Fibroblast of upper back skin (primary cell): ENCODE measurements around the gene OGDH.
"Not testable (repeated sequence)": the region's sequence is repeated elsewhere in the genome, so short reads cannot be mapped to it uniquely, and the experiment has no call there.

ENCODE experiments used
- DNase-seq: peaks from one replicate; pipeline ENCODE4 v3.0.0-alpha.2; 2013

The OGDH gene

GRCh38 chr7:44673771-44674170 is 67.3 kb downstream of the OGDH start:
- DNase-seq, result no peak

DNA sequence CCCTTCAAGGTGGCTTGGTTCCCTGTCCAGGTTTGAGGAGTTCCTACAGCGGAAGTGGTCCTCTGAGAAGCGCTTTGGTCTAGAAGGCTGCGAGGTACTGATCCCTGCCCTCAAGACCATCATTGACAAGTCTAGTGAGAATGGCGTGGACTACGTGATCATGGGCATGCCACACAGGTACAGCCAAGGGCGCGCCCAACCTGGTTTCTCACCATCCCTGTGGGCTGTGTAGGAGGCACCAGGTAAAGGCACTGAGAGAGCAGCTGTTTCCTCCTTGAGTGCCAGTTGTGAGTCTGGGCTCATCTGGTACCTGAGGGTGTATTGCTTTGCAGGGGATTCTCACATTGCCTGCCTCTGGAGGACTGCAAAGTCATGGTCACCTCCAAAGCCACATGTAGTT is 68.0 kb downstream of the OGDH start:
- no peak for DNase-seq

- no peak for DNase-seq
Measured at GRCh38 chr7:44676776-44677175, 70.3 kb downstream of the OGDH start.

- peak; percentile 64 for DNase-seq
Measured at GRCh38 chr7:44678101-44678470, 71.7 kb downstream of the OGDH start.

DNA sequence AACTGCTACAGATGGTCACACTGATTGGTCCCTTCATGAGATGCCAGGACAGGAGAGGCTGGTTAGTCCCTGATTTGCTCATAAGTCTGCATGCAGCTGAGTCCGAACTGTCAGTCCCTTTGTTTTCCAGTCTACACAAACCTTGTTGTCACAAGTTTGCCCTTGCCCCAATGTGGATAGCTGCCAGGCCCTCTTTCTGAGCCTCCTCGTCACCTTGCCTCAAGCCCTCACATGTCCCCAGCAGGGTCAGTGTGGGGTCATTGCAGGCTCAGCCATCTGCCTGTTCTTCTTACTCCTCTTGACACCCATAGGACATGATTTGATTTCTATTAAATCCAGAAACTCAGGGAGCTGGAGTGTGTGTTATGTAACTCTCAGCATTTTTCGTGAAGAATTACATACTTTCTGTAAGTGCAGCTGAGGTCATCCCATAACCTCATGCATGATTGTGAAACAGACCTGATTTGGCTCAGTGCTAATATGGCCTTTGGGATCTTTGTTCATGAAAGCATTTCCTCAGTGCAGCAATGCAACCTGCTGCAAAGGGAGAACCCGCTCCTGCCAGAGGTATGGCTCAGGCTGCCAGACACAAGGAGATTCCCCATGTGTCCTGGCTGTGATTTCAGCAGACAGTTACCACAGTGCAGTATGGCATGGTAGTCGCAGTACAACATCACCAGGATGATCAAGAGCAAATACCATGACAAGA is 72.2 kb downstream of the OGDH start:
- DNase-seq, result peak; percentile 88

DNA sequence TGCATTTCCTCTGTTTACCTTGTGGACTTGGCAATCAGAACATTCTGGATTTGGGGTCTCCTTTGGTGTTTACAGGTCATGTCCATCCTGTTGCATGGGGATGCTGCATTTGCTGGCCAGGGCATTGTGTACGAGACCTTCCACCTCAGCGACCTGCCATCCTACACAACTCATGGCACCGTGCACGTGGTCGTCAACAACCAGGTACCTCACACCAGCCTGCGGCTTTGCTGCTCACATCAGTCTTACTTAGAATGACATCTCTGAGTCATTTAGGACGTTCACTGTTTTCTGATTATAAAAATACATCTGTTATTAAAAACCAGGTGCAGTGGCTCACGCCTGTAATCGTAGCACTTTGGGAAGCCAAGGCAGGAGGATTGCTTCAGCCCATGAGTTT is 75.2 kb downstream of the OGDH start:
- DNase-seq, result no peak

DNA sequence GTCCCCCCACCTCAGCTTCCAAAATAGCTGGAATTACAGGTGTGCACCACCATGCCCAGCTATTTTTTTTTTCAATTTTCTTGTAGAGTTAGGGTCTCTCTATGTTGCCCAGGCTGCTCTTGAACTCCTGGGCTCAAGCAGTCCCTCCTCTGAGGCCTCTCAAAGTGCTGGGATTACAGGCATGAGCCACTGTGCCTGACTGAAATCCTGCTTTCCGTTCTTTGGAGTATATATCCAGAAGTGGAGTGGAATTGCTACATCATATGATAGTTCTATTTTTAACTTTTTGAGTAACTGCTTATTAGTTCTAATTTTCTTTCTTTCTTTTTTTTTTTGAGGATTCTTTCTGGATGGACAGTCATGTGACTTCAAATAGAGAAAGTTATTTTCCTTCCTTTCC is 79.3 kb downstream of the OGDH start:
- DNase-seq, result no peak

DNA sequence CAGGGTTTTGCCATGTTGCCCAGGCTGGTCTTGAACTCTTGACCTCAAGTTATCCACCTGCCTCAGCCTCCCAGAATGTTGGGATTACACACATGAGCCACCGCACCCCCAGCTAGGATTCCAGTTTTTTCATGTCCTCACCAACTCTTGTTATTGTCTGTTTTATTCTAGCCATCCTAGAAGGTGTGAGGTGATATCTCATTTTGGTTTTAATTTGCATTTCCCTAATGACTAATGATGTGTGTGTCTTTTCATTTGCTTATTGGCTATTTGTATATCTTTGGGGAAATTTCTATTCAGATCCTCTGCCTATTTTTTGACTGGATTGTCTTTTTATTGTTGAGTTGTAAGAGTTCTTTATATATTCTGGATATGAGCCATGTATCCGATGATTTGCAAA is 83.0 kb downstream of the OGDH start:
- DNase-seq, result no peak

DNA sequence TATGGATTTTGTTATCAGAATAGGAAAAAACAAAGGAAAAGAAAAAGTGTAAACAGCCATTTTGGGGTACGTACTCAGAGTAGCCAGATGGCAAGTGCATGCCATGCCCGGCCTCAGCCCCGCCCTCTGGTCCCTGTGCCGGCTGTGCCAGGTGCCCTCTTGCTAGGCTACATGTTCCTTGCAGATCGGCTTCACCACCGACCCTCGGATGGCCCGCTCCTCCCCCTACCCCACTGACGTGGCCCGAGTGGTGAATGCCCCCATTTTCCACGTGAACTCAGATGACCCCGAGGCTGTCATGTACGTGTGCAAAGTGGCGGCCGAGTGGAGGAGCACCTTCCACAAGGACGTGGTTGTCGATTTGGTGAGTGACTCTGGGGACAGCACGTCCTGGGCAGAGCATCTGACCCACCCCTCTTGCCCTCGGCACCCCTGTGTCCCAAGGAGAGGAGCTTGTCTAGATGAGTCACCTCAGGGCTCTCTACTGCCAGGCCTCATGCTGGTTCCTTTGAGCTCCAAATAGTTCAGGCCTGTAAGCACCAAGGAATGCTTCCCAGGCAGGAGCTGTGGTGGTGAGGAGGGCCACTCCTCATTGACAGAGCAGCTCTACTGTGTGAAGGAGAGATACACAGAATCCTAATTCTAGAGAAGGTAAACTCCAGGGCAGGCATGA is 87.3 kb downstream of the OGDH start:
- DNase-seq, result peak; percentile 57

DNA sequence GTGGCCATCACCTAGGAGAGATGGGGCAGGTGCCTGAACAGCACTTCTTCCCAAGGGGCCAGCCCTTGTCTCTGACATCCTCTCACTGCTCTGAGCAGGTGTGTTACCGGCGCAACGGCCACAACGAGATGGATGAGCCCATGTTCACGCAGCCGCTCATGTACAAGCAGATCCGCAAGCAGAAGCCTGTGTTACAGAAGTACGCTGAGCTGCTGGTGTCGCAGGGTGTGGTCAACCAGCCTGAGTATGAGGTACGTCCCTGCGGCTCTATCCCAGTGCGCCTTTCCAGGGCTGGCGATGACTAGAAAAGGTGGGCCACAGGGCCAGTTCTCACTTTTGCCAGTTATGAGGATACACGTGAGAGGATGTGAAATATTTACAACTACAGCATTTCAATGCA is 87.9 kb downstream of the OGDH start:
- DNase-seq, result no peak

DNA sequence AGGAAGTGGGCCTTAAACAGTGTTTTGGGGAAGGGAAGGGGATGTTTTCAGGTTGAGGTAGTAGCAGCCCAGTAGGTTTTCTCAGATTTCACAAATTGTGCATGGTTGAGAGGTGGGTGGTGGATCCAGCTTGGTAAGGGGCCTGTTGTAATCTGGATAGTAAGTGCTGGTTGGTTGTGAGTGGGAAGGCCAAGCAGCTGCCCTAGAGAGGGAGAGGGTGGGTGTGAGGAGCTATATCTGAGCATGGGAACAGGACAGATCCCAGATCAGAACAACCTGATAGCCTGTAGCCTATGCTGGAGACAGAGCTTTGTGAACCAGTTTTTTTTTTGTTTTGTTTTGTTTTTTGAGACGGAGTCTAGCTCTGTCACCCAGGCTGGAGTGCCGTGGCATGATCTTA is 88.3 kb downstream of the OGDH start:
- DNase-seq, result no peak

- DNase-seq, result no peak
Measured at GRCh38 chr7:44695756-44696155, 89.3 kb downstream of the OGDH start.

DNA sequence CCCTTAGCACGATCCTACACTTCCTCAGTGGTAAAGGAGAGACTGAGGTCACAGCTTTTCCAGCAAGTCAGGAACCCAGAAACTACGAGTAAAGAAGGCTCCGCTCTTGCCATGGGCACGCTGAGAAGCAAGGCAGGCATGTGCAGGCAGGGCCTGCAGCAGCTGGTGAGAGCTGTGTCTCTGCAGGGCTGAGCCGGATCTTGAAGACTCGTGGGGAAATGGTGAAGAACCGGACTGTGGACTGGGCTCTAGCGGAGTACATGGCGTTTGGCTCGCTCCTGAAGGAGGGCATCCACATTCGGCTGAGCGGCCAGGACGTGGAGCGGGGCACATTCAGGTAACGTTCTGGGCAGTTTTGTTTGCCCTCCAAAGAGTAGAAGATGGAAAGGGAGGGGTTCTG is 90.3 kb downstream of the OGDH start:
- no peak for DNase-seq

DNA sequence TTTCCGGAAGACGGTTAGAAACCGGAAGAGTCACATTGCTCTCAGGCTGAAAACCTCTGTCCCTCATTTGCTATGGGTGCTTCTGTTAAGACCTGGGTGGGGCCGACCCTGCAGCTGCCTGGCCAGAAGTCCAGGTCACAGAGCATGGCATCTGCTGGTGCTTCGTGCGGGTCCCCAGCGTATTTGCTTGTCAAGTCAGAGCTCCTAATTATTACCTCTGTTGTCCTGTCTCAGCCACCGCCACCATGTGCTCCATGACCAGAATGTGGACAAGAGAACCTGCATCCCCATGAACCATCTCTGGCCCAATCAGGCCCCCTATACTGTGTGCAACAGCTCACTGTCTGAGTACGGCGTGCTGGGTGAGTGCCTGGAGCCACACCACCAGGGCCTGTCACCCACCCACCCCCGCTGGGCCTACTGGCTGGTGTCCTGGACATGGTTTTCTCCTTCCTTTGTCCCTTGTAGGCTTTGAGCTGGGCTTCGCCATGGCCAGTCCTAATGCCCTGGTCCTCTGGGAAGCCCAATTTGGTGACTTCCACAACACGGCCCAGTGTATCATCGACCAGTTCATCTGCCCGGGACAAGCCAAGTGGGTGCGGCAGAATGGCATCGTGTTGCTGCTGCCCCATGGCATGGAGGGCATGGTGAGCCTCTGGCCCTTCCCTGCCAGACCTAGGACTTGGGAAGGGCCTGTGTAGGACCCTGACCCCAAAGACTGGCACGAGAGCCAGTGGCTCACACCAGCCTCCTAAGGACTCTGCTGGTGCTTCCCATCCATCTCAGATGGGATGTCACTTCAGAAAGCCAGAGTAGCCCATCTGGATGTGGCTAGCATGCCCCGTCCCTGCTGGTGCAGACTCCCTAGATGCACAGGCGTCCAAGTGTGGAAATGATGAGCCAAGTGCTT is 91.0 kb downstream of the OGDH start:
- no peak for DNase-seq

GRCh38 chr7:44698046-44698580 is 91.7 kb downstream of the OGDH start:
- no peak for DNase-seq

DNA sequence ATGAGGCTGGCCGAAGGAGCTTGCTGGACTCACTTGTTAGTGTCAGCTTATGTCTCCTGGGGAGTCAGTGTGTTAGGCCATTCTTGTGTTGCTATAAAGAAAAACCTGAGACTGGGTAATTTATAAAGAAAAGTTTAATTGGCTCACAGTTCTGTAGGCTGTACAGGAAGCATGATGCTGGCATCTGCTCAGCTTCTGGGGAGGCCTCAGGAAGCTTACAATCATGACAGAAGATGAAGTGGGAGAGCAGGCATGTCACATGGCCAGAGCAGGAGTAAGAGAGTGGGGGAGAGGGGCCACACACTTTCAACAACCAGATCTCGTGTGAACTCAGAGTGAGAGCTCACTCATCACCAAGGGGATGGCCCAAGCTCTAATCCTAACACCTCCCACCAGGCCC is 93.2 kb downstream of the OGDH start:
- not testable (repeated sequence) for DNase-seq

- no peak for DNase-seq
Measured at GRCh38 chr7:44700322-44700721, 93.9 kb downstream of the OGDH start.

DNA sequence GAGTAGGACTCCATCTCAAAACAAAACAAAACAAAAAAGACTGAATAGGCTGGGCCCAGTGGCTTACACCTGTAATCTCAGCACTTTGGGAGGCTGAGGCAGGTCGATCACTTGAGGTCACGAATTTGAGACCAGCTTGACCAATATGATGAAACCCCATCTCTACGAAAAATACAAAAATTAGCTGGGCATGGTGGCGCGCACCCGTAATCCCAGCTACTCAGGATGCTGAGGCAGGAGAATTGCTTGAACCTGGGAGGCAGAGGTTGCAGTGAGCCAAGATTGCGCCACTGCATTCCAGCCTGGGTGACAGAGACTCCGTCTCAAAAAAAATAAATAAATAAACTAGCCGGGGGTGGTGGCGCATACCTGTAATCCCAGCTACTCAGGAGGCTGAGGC is 97.0 kb downstream of the OGDH start:
- DNase-seq, result not testable (repeated sequence)

GRCh38 chr7:44703921-44704320 is 97.5 kb downstream of the OGDH start:
- DNase-seq, result peak; percentile 23

DNA sequence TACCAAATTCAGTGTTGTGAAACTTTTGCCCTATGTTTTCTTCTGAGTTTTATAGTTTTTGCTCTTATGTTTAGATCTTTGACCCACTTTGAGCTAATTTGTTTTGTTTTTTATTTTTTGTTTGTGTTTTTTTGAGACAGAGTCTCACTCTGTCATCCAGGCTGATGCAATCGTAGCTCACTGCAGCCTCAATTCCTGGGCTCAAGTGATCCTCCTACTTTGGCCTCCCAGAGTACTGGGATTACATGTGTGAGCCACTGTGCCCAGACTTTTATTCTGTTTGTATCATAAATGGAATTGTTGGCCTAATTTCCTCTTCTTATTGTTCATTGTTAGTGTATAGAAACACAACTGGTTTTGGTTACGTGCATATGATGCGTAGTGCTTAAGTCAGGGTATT is 99.0 kb downstream of the OGDH start:
- no peak for DNase-seq

GRCh38 chr7:44706788-44707557 is 100.5 kb downstream of the OGDH start:
- no peak for DNase-seq

DNA sequence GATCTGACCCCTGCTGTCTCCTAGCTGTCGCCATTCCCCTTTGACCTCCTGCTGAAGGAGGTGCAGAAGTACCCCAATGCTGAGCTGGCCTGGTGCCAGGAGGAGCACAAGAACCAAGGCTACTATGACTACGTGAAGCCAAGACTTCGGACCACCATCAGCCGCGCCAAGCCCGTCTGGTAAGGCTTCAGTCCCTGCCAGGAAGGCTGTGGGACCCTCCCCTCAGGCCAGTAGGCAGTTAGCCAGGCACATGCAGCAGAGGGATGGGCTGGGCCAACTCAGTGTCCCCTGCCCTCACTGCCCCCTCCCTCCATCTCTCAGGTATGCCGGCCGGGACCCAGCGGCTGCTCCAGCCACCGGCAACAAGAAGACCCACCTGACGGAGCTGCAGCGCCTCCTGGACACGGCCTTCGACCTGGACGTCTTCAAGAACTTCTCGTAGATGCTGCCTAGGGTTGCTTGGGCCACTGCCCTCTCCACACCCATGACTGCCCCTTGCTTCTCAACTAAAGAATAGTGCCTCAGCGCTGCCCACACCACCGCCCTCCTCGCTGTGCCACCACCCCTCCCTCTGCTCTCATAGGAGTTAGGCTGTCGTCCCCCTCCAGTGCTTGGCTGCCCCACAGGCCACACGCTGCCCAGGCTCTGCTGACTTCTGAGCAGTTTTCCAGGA is 101.3 kb downstream of the OGDH start:
- no peak for DNase-seq
